ENCODE results near the gene PCDHA13.
"Not testable (repeated sequence)": the region's sequence is repeated elsewhere in the genome, so short reads cannot be mapped to it uniquely, and the experiment has no call there.

The PCDHA13 gene

GRCh38 chr5:140869555-140869886 is 12.4 kb upstream of the PCDHA13 start:
- no peak for DNase-seq

- no peak for DNase-seq
These were observed 11.4 kb upstream of the PCDHA13 start for GRCh38 chr5:140870221-140871201.

GRCh38 chr5:140875085-140876065 is 6.5 kb upstream of the PCDHA13 start, which contains the start of gene PCDHA12:
Gene PCDHA12 (plus strand): TSS chr5:140875308. CDS start chr5:140875473, 165 bp downstream.
- no peak for DNase-seq

GRCh38 chr5:140876541-140877261 is 5.2 kb upstream of the PCDHA13 start:
- DNase-seq: not testable (repeated sequence)

GRCh38 chr5:140877262-140877581 is 4.7 kb upstream of the PCDHA13 start:
- no peak for DNase-seq

- no peak for DNase-seq
These were observed 621 bp downstream of the PCDHA13 start for GRCh38 chr5:140882591-140882899.

GRCh38 chr5:140883373-140883772 is 1.4 kb downstream of the PCDHA13 start:
- DNase-seq: no peak

- DNase-seq: no peak
These were observed 2.2 kb downstream of the PCDHA13 start for GRCh38 chr5:140883927-140884697.

GRCh38 chr5:140916325-140916724 is 34.4 kb downstream of the PCDHA13 start:
- no peak for DNase-seq

- DNase-seq: no peak
These were observed 41.7 kb downstream of the PCDHA13 start for GRCh38 chr5:140923601-140924000.

- no peak for DNase-seq
These were observed 44.0 kb downstream of the PCDHA13 start, which contains the start of gene PCDHAC1 for GRCh38 chr5:140925806-140926442. Gene PCDHAC1 (plus strand): TSS chr5:140926299. CDS start chr5:140926893, 594 bp downstream.

- peak; percentile 14 for DNase-seq
These were observed 44.7 kb downstream of the PCDHA13 start for GRCh38 chr5:140926443-140927227.

GRCh38 chr5:140927228-140927573 is 45.3 kb downstream of the PCDHA13 start:
- no peak for DNase-seq

Measured in NCI-H446 treated with DMSO at 0.1 percent for 48 hours (cell line).